Naive thymus-derived CD4-positive, alpha-beta T cell (primary cell): ENCODE results near the gene AKAP13. TPM values are rescaled to one million over a fixed set of nuclear protein-coding genes. Genes with fewer than 3 reads are reported as not detected.
A peak's percentile ranks its signal among the peaks of the same experiment; 100 is the strongest.

Experiments
- ATAC-seq: fragments of 150-1000 bp; cut with Tn5 transposase; 2 replicates; pipeline ENCODE4 v1.10.0; 2021; ENCODE audit warnings: mild to moderate bottlenecking, moderate library complexity
- CTCF ChIA-PET: fragments of 350-600 bp; sonication (Branson Sonifier 250); formaldehyde crosslinking; loops from one replicate; lab custom pipeline; 2021; ENCODE audit warnings: antibody characterized with exemption; lab: Charles Lee
- POLR2A ChIA-PET: fragments of 350-600 bp; sonication (Branson Sonifier 250); formaldehyde crosslinking; loops from one replicate; lab custom pipeline; 2021; ENCODE audit warnings: antibody characterized with exemption, inconsistent platforms; lab: Charles Lee
- DNase-seq, 9 donors: peaks; one replicate each; pipeline versions ENCODE4 v3.0.0 to v3.0.0-alpha.2; 2020 to 2022; ENCODE audit warnings: mixed read lengths in 1 of 9
- H3K27ac ChIP-seq: one replicate; pipeline ENCODE4 v1.7.0; 2013; ENCODE audit warnings: mild to moderate bottlenecking, low read depth, low read length, moderate library complexity
- H3K27me3 ChIP-seq, 2 donors: one replicate each; pipeline ENCODE4 v1.7.0; 2013; ENCODE audit warnings: low read length in 2 of 2, mild to moderate bottlenecking in 2 of 2, moderate library complexity in 2 of 2; ENCODE audit not compliant: control insufficient read depth in 2 of 2, insufficient read depth in 2 of 2
- H3K36me3 ChIP-seq, 3 experiments: 1 replicate in 2 of 3; 2 replicates in 1 of 3; pipeline ENCODE4 v1.7.0; 2013; ENCODE audit warnings: low read length in 3 of 3, mild to moderate bottlenecking in 3 of 3, moderate library complexity in 1 of 3; ENCODE audit not compliant: insufficient read depth in 3 of 3, control insufficient read depth in 2 of 3
- H3K4me1 ChIP-seq, 2 donors: one replicate each; pipeline ENCODE4 v1.7.0; 2013; ENCODE audit warnings: low read length in 2 of 2, mild to moderate bottlenecking in 2 of 2, moderate library complexity in 1 of 2; ENCODE audit not compliant: control insufficient read depth in 2 of 2, insufficient read depth in 2 of 2
- H3K4me3 ChIP-seq: 2 replicates; pipeline ENCODE4 v1.7.0; 2013; ENCODE audit warnings: mild to moderate bottlenecking, low read length
- H3K9me3 ChIP-seq, 3 experiments: 1 replicate in 2 of 3; 2 replicates in 1 of 3; pipeline ENCODE4 v1.7.0; 2013; ENCODE audit warnings: low read length in 3 of 3; ENCODE audit not compliant: control insufficient read depth in 2 of 3
- H3K27ac Mint-ChIP-seq, 9 donors: one replicate each; pipeline ENCODE4 v1.8.0; 2020 to 2022; ENCODE audit warnings: mixed read lengths in 9 of 9, mild to moderate bottlenecking in 8 of 9, moderate library complexity in 5 of 9, inconsistent platforms in 2 of 9
- H3K27me3 Mint-ChIP-seq, 5 donors: one replicate each; pipeline ENCODE4 v1.8.0; 2021 to 2022; ENCODE audit warnings: mixed read lengths in 5 of 5, mild to moderate bottlenecking in 1 of 5
- H3K36me3 Mint-ChIP-seq, 5 donors: one replicate each; pipeline ENCODE4 v1.8.0; 2020 to 2022; ENCODE audit warnings: mixed read lengths in 5 of 5, mild to moderate bottlenecking in 3 of 5, inconsistent platforms in 1 of 5
- H3K4me1 Mint-ChIP-seq, 7 donors: one replicate each; pipeline ENCODE4 v1.8.0; 2020 to 2022; ENCODE audit warnings: mixed read lengths in 7 of 7, mild to moderate bottlenecking in 3 of 7, inconsistent platforms in 1 of 7
- H3K4me3 Mint-ChIP-seq, 10 donors: one replicate each; pipeline ENCODE4 v1.8.0; 2020 to 2022; ENCODE audit warnings: mild to moderate bottlenecking in 10 of 10, mixed read lengths in 10 of 10, moderate library complexity in 6 of 10, inconsistent platforms in 2 of 10
- H3K9me3 Mint-ChIP-seq, 11 donors: one replicate each; pipeline ENCODE4 v1.8.0; 2020 to 2022; ENCODE audit warnings: mixed read lengths in 11 of 11, mild to moderate bottlenecking in 4 of 11, inconsistent platforms in 1 of 11, moderate library complexity in 1 of 11
- intact Hi-C, 2 donors: fragments of 100-400 bp; cut with micrococcal nuclease; formaldehyde crosslinking; loops; one replicate each; pipeline ENCODE4 v1.15.1; 2023
- polyA plus RNA-seq, 2 donors: library from polyadenylated mRNA; unstranded; fragments of 300-500 nt; fragmentation: Illumina TruSeq; gene quantifications; one replicate each; pipeline ENCODE4 v1.2.3, GENCODE V29; 2021
- total RNA-seq, 6 experiments: library from RNA in 5 of 6; stranded (reverse) in 5 of 6; gene quantifications; 1 replicate in 5 of 6; 2 replicates in 1 of 6; pipeline ENCODE4 v1.2.3 and lab custom pipeline; 2021 to 2026

AKAP13 gene
- total and polyA plus RNA-seq, 7 experiments from 2014 or later, result 108 to 400 (median 231) TPM

DNA sequence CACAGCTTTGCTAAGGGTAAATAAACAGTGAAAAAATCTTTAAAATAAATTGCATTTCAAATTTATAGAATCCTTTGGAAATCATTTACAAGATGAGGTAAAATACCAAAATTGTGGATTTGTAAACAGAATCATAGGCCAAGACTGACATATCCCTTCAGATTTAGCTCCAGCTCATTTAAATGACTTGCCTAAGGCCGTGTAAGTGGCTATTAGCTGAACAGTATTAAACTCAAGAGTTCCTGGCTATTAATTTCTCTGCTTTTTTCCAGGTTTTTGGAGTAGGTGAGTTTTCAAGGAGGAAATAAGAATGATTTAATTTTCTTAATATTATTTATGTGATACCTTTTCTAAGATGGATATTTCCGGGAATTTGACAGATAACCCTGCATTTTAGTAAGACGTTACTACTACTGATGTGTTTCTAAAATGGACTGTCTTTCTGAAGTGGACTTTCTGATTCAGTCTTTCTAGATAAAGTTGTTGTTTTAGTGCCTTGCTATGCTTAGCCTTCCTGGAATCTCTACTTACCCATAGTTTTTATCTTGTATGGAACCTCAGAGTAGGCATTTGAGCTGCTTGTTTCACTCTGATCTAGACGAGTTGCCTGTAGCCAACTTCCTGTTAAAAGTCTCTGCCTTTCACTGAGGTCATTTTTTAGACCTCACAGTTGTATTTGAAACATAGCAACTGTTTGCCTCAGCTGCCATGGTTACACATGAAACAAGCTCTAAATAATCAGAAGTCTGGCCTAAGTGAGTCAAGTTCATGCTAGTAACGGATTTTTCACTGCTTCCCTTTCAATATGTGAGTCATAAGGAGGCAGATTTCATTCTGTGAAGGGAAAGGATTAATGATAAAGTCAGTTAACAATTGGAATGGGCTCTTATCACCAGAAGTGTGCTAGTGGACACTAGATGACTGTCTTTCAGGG is 287.4 kb downstream of the AKAP13 start:
- Mint-ChIP-seq H3K4me3 (peak overlapping the region in 6 of 10 donors; percentile 38 to 60 (median 53)), H3K27me3 (no peaks in the 10 kb centered on the region), H3K4me1 (peaks cover 19 to 25% (median 21%) of the 10 kb centered on the region in 7 donors), H3K9me3 (peaks cover 0 to 2% (median 0%) of the 10 kb centered on the region in 11 donors), H3K36me3 (peaks cover 24 to 74% (median 46%) of the 10 kb centered on the region in 5 donors), H3K27ac (peak overlapping the region; percentile 89 to 95 (median 92))
- H3K36me3 ChIP-seq, result peaks cover 0 to 46% (median 24%) of the 10 kb centered on the region in 3 experiments
- no peaks in the 10 kb centered on the region for H3K9me3 ChIP-seq
- H3K4me3 ChIP-seq, result no peak overlapping the region
- H3K4me1 ChIP-seq, result peaks cover 17% of the 10 kb centered on the region in 2 donors
- ChIA-PET CTCF (interaction anchor here (1.0 to 1.1 kb wide), 2 partner anchors 8 to 49 kb away, joined by 3 read pairs; no protein-coding TSS in a partner anchor), POLR2A (interaction anchor here (1.7 kb wide), 1 partner anchor 22 kb away, joined by 5 read pairs; no protein-coding TSS in a partner anchor)
- ATAC-seq (peak; percentile 96), DNase-seq (peak in 8 of 9 donors; percentile 37 to 78 (median 67))
- intact Hi-C loops, result loop anchor here (1.0 to 2.0 kb wide), 6 partner anchors 21 to 48 kb away; no protein-coding TSS in a partner anchor
- no peaks in the 10 kb centered on the region for H3K27me3 ChIP-seq
- peak overlapping the region; percentile 65 for H3K27ac ChIP-seq

DNA sequence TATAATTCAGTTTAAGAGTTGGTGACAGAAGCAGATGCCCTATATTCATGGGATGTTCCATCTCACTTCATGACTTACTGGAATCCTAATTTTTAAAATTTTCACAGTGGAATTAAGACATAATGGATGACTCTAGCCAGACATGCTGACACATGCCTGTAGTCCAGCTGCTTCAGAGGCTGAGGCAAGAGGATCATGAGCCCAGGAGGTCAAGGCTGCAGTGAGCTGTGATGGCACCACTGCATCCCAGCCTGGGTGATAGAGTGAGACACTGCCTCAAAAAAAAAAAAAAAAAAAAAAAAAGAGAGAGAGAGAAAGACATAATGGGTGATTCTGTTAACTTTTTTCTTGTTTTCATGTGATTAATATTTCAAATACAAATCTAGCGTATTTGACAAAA is 290.8 kb downstream of the AKAP13 start:
- Histone ChIP-seq H3K4me3 (no peak overlapping the region), H3K4me1 (peaks cover 17% of the 10 kb centered on the region in 2 donors), H3K27me3 (no peaks in the 10 kb centered on the region), H3K9me3 (no peaks in the 10 kb centered on the region), H3K36me3 (peaks cover 0 to 31% (median 14%) of the 10 kb centered on the region in 3 experiments), H3K27ac (no peak overlapping the region)
- POLR2A ChIA-PET, result no interaction called here
- intact Hi-C loops, result no loop called here
- H3K4me3 Mint-ChIP-seq, result no peak overlapping the region
- peak overlapping the region in 4 of 9 donors; percentile 17 to 51 (median 20) for H3K27ac Mint-ChIP-seq
- peaks cover 15 to 63% (median 30%) of the 10 kb centered on the region in 5 donors for H3K36me3 Mint-ChIP-seq
- no peaks in the 10 kb centered on the region for H3K27me3 Mint-ChIP-seq
- peaks cover 0 to 2% (median 0%) of the 10 kb centered on the region in 11 donors for H3K9me3 Mint-ChIP-seq
- CTCF ChIA-PET, result no interaction called here
- DNase-seq (no peak), ATAC-seq (no peak)
- H3K4me1 Mint-ChIP-seq, result peaks cover 20 to 30% (median 23%) of the 10 kb centered on the region in 7 donors

DNA sequence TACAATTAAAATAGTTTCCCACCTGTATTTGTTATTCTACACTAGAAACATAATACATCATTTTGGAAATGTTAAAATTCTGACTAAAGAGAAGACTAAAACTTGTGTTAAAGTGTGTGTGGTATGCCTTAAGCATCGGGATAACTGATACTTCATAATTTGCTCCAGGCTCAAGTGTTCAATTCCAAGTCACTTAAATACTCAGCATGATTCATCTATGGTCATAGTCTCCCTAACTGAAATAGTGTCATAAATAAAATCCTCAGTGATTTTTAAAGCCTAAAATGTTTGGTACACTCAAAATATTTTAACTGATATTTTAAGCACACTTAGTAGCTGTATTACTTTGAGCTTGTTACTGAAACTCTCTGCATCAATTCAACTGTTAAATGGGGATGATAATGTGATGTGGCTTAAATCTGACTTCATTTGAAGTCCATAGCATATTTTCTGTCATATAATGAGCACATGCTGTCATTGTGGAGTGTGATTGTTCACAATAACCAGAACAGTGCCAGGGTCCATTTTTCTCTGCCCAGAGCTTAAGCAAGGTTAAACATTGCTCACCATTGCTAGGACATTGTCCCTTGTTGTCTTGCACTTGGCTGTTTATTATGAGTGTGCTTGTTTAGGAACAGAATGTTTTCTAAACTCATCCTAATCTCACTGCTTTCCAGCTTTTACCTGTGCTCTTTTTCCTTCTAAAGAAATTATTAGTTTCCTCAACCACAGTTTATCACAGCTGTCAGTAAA is 292.1 kb downstream of the AKAP13 start:
- no peak overlapping the region for H3K4me3 Mint-ChIP-seq
- ChIA-PET POLR2A (interaction anchor here (1.0 kb wide), 1 partner anchor 12 kb away, joined by 3 read pairs; no protein-coding TSS in a partner anchor), CTCF (interaction anchor here (0.6 to 0.9 kb wide), 2 partner anchors 21 to 1667 kb away, joined by 3 to 4 read pairs; no protein-coding TSS in a partner anchor)
- peaks cover 11 to 63% (median 28%) of the 10 kb centered on the region in 5 donors for H3K36me3 Mint-ChIP-seq
- no peak overlapping the region for H3K4me3 ChIP-seq
- no peaks in the 10 kb centered on the region for H3K9me3 Mint-ChIP-seq
- ATAC-seq (no peak), DNase-seq (no peak)
- peaks cover 8 to 23% (median 14%) of the 10 kb centered on the region in 7 donors for H3K4me1 Mint-ChIP-seq
- peak overlapping the region in 2 of 9 donors; percentile 18 to 42 for H3K27ac Mint-ChIP-seq
- peaks cover 8 to 9% of the 10 kb centered on the region in 2 donors for H3K4me1 ChIP-seq
- peaks cover 0 to 44% (median 14%) of the 10 kb centered on the region in 3 experiments for H3K36me3 ChIP-seq
- H3K27ac ChIP-seq, result no peak overlapping the region
- H3K9me3 ChIP-seq, result no peaks in the 10 kb centered on the region
- H3K27me3 ChIP-seq, result no peaks in the 10 kb centered on the region
- no peaks in the 10 kb centered on the region for H3K27me3 Mint-ChIP-seq
- intact Hi-C loops, result no loop called here

DNA sequence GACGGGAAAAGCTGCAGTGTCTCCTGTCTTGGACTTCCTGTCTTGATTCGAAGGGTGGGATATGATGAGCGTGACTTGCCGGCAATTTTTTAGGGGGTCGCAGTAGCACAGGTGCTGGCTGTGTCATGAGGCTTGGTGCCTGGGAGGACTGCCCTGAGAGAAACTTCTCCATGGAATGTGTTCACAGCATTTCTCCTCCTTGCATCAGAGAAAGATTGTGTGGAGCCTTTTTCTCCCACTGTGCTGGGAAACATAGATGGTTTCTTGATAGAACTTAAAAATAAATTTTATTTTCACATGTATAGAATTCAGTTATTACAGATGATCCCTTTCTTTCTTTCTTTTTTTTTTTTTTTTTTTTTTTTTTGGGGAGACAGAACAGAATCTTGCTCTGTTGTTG is 292.9 kb downstream of the AKAP13 start:
- no peak overlapping the region for H3K27ac ChIP-seq
- no peaks in the 10 kb centered on the region for H3K9me3 Mint-ChIP-seq
- H3K4me3 ChIP-seq, result no peak overlapping the region
- DNase-seq, result no peak
- H3K9me3 ChIP-seq, result no peaks in the 10 kb centered on the region
- H3K4me1 Mint-ChIP-seq, result peaks cover 3 to 15% (median 6%) of the 10 kb centered on the region in 7 donors
- CTCF ChIA-PET, result interaction anchor here (0.9 kb wide), 1 partner anchor 20 kb away, joined by 4 read pairs; no protein-coding TSS in a partner anchor
- no peak for ATAC-seq
- peaks cover 1 to 2% of the 10 kb centered on the region in 2 donors for H3K4me1 ChIP-seq
- H3K27me3 Mint-ChIP-seq, result no peaks in the 10 kb centered on the region
- H3K27me3 ChIP-seq, result no peaks in the 10 kb centered on the region
- H3K4me3 Mint-ChIP-seq, result no peak overlapping the region
- H3K36me3 ChIP-seq, result peaks cover 0 to 45% (median 14%) of the 10 kb centered on the region in 3 experiments
- H3K27ac Mint-ChIP-seq, result peak overlapping the region in 2 of 9 donors; percentile 18 to 21
- peaks cover 8 to 59% (median 25%) of the 10 kb centered on the region in 5 donors for H3K36me3 Mint-ChIP-seq
- intact Hi-C loops, result no loop called here
- POLR2A ChIA-PET, result no interaction called here

- peak overlapping the region in 7 of 9 donors; percentile 0 to 82 (median 68) for H3K27ac Mint-ChIP-seq
- intact Hi-C loops, result no loop called here
- H3K27ac ChIP-seq, result no peak overlapping the region
- CTCF ChIA-PET, result interaction anchor here (1.0 kb wide), 1 partner anchor 380 kb away, joined by 3 read pairs; no protein-coding TSS in a partner anchor
- H3K9me3 ChIP-seq, result no peaks in the 10 kb centered on the region
- peaks cover 0 to 27% (median 6%) of the 10 kb centered on the region in 3 experiments for H3K36me3 ChIP-seq
- no peak overlapping the region for H3K4me3 ChIP-seq
- no peaks in the 10 kb centered on the region for H3K27me3 ChIP-seq
- peaks cover 0 to 42% (median 15%) of the 10 kb centered on the region in 5 donors for H3K36me3 Mint-ChIP-seq
- POLR2A ChIA-PET, result no interaction called here
- no peaks in the 10 kb centered on the region for H3K4me1 ChIP-seq
- H3K4me3 Mint-ChIP-seq, result no peak overlapping the region
- no peaks in the 10 kb centered on the region for H3K9me3 Mint-ChIP-seq
- H3K4me1 Mint-ChIP-seq, result peaks cover 0 to 11% (median 4%) of the 10 kb centered on the region in 7 donors
- ATAC-seq (no peak), DNase-seq (no peak)
- H3K27me3 Mint-ChIP-seq, result no peaks in the 10 kb centered on the region
Observed at GRCh38 chr15:85676342-85677098, 296.1 kb downstream of the AKAP13 start.
